ENCODE measurements around the gene CLDN4. TPM values are rescaled to one million over a fixed set of nuclear protein-coding genes. Genes with fewer than 3 reads are reported as not detected.
A peak's percentile ranks its signal among the peaks of the same experiment; 100 is the strongest.
"Not testable (repeated sequence)": the region's sequence is repeated elsewhere in the genome, so short reads cannot be mapped to it uniquely, and the experiment has no call there.

Gene CLDN4
- total RNA-seq, 1 donor from 2014 or later: 116 TPM

DNA sequence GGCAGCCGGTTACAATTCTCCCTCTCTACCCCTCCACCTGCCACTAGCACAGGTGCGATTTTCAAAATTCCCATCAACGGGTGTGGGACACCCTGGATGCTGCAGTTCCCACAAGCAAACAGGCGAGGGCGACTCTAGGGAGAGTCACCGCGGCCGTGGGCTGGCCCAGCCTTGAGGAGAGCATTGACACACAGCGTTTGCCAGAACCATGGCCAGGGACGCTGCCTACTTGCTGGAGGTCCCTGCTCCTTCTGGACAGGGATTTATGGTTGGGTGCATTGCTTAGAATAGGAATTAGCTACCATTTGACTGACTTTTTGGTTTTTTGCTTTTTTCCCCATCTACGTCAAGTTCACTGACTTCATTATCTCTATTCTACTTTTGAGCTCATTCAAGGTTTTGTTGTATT is 19.0 kb upstream of the CLDN4 start:
- H3K27ac ChIP-seq: no peak overlapping the region
- H3K27me3 ChIP-seq (ENCODE audit: low read depth): no peaks in the 10 kb centered on the region
- peak; percentile 83 for DNase-seq
- no peak overlapping the region for H3K4me3 ChIP-seq
- no peaks in the 10 kb centered on the region for H3K36me3 ChIP-seq
- intact Hi-C loops (cut with DNase I): no loop called here
- peak; percentile 88 for TF ChIP-seq CTCF (IDR thresholded peaks at IDR 0.05)
- H3K9me3 ChIP-seq: no peaks in the 10 kb centered on the region
- no peaks in the 10 kb centered on the region for H3K4me1 ChIP-seq
- ATAC-seq: peak; percentile 95 to 97

DNA sequence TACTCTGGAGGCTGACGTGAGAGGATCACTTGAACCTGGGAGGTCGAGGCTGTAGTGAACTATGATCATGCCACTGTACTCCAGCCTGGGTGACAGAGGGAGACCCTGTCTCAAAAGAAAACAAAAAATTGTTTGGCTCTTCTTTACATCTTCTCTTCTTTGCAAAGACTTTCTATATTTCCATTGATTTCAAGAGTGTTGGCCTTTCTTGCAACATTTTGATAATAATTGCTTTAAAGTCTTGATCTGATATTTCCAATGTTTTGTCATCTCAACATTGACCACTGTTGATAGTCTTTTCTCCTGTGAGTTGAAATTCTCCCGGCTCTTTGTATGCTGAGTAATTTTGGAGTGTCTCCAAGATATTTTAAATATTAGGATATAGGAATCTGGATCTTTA is 17.8 kb upstream of the CLDN4 start:
- Histone ChIP-seq H3K27ac (no peak overlapping the region), H3K9me3 (no peaks in the 10 kb centered on the region), H3K4me3 (no peak overlapping the region), H3K27me3 (ENCODE audit: low read depth) (no peaks in the 10 kb centered on the region), H3K36me3 (no peaks in the 10 kb centered on the region), H3K4me1 (no peaks in the 10 kb centered on the region)
- no peak for TF ChIP-seq CTCF (IDR thresholded peaks at IDR 0.05)
- ATAC-seq (no peak), DNase-seq (no peak)
- intact Hi-C loops (cut with DNase I): no loop called here

DNA sequence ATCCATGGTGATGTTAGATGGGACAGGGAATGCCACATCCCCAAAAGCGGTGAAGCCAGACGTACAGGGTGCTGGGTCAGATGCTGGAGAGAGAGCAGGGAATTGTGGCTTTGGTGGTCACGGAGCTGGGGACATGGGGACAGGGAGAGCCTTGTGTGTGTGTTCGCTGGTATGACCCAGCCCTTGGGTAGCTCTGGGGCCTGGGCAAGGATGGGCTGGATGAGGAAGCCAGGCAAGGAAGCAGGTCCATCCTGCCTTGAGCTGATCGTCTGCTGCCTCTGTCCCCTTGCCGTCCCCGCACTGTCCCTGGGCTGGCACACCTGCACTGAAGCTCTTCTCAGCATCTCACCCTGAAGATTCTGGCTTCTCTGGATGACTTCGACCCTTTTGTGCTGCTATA is 15.4 kb upstream of the CLDN4 start:
- ATAC-seq (no peak), DNase-seq (peak; percentile 20)
- H3K4me3 ChIP-seq: no peak overlapping the region
- H3K4me1 ChIP-seq: no peaks in the 10 kb centered on the region
- H3K27ac ChIP-seq: no peak overlapping the region
- H3K27me3 ChIP-seq (ENCODE audit: low read depth): no peaks in the 10 kb centered on the region
- H3K9me3 ChIP-seq: no peaks in the 10 kb centered on the region
- TF ChIP-seq CTCF (IDR thresholded peaks at IDR 0.05): no peak
- H3K36me3 ChIP-seq: no peaks in the 10 kb centered on the region
- intact Hi-C loops (cut with DNase I): no loop called here

DNA sequence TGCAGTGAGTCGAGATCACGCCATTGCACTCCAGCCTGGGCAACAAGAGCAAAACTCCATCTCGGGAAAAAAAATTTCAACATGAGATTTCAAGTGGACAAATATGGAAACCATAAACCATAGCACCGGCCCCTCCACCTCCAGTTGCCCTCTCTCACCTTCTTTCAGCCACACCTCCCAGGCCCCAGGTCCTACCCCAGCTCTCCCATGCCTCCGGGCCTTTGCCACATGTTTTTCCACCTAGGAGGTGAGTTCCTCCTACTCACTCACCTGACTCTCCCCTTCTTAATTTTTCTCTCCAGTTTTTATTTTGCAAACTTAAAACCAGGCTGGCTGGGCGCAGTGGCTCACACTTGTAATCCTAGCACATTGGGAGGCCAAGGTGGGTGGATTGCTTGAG is 13.7 kb upstream of the CLDN4 start:
- Histone ChIP-seq H3K27ac (no peak overlapping the region), H3K4me3 (no peak overlapping the region), H3K4me1 (no peaks in the 10 kb centered on the region), H3K9me3 (no peaks in the 10 kb centered on the region), H3K36me3 (no peaks in the 10 kb centered on the region), H3K27me3 (ENCODE audit: low read depth) (no peaks in the 10 kb centered on the region)
- intact Hi-C loops (cut with DNase I): no loop called here
- DNase-seq (peak; percentile 7), ATAC-seq (no peak)
- TF ChIP-seq CTCF (IDR thresholded peaks at IDR 0.05): no peak

- no peaks in the 10 kb centered on the region for H3K27me3 ChIP-seq (ENCODE audit: low read depth)
- H3K4me1 ChIP-seq: no peaks in the 10 kb centered on the region
- no peak overlapping the region for H3K27ac ChIP-seq
- no peak for TF ChIP-seq CTCF (IDR thresholded peaks at IDR 0.05)
- intact Hi-C loops (cut with DNase I): no loop called here
- H3K9me3 ChIP-seq: no peaks in the 10 kb centered on the region
- DNase-seq: no peak
- no peaks in the 10 kb centered on the region for H3K36me3 ChIP-seq
- H3K4me3 ChIP-seq: no peak overlapping the region
- no peak for ATAC-seq
Measured at GRCh38 chr7:73820013-73820412, 10.8 kb upstream of the CLDN4 start.

- DNase-seq: peak; percentile 6
- H3K4me3 ChIP-seq; ATAC-seq; H3K4me1 ChIP-seq; H3K36me3 ChIP-seq; H3K9me3 ChIP-seq; intact Hi-C loops (cut with DNase I); H3K27ac ChIP-seq; H3K27me3 ChIP-seq (ENCODE audit: low read depth): not testable (repeated sequence)
Measured at GRCh38 chr7:73821597-73822285, 9.1 kb upstream of the CLDN4 start.

Measured in lower lobe of right lung (tissue), 2 donors.